Karpas-422 (cell line): Measurements from ENCODE around the gene FATE1. TPM values are rescaled to one million over a fixed set of nuclear protein-coding genes. Genes with fewer than 3 reads are reported as not detected.

ENCODE experiments used
- total RNA-seq: library from RNA; depleted of rRNA; stranded (reverse); fragments of >200 nt; shearing (Covaris generic); gene quantifications from 2 replicates; pipeline ENCODE4 v1.2.3, GENCODE V29; 2014; ENCODE audit warnings: low replicate concordance; rRNA removed

Gene FATE1
- total RNA-seq, 1 experiment from 2014 or later: not detected

Other genes with a start within 250 kb of the FATE1 start
- not detected in 2 replicates for gene PASD1, start 152.4 kb upstream of the FATE1 start, total RNA-seq
- gene PRRG3, start 20.6 kb upstream of the FATE1 start, total RNA-seq: not detected in 2 replicates
- gene CNGA2, start 18.7 kb downstream of the FATE1 start, total RNA-seq: not detected in 2 replicates
- not detected in 2 replicates for gene MAGEA4, start 196.9 kb downstream of the FATE1 start, total RNA-seq